GM18498 (cell line): ENCODE measurements around the gene SETD9.
A peak's percentile ranks its signal among the peaks of the same experiment; 100 is the strongest.

Experiments used
- ATAC-seq: cut with Tn5 transposase; IDR thresholded peaks from one replicate; pipeline ENCODE4 v1.9.1; 2021; ENCODE audit warnings: mild to moderate bottlenecking, moderate library complexity; ENCODE audit not compliant: unreplicated experiment

SETD9 gene

DNA sequence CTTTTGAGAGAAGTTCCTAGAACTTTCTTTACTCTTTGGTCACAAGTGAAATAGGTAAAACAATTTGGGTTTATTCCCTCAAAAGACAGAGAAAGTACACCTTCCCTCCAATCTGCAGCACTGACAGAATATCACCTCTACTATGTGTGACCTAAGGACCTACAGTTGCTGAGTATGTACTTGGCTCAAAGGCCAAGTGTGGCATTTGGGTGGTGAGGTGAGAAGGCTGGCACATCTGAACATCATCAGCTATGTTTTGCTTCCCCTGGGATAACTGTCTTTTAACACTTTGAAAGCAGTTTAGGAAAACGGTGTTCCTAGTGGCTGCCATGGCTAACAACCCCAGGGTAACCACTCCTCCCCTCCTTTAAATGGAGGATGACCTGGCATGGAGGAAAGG, 24.9 kb downstream of the SETD9 start:
- ATAC-seq = no peak

DNA sequence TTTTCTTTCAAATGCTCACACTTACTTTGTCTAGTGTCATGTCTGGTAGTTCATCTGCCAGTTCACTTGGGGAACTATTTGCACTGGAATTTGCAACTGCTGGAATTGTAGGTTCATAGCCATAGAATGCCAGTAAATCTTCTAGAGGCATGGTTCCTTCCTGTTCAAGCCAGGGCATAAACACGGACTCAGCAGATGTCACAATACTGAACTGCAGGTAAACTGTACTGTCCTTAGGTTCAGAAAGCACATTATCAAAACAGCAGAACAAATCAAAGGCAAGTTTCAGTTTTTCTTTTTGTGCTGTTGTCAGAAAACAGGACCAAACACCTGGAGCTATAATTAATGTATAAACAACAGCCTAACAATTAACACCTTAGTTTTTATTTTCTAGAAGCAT, 29.5 kb downstream of the SETD9 start:
- ATAC-seq = no peak

DNA sequence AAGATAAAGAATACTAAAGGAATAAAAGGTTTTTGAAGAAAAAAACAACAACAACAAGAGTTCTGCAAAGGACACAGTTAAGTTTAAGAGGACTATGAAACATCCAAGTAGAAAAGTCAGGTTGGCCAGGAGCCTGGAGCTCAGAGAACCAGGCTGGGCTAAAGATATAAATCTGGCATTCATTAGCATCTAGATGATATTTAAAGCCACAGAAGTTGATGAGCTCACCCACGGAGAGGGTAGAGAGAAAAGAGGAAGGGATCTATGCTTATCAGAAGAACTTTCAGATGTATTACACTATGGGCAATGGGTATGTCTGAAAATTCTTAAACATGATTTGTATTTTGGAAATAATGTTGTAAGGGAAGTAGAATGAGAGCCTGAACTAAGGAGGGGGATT, 32.6 kb downstream of the SETD9 start:
- ATAC-seq = no peak

DNA sequence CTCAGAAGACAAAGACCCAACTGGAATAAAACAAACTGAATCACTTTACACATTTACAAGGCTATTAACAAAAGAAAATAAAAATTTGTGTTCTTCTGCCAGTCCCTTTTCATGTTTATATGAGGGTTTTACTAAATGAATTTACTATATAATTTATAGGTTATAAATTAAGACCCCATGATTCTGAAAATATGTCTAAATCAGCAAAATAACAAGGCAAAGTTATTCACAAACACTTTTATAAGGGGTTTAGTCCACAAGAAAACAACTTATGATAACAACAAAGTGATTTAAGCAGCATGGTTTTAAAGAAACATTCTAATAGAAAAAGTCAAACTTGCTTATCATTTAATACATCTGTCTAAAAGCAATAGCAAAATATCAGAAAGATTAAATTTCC, 37.7 kb downstream of the SETD9 start:
- ATAC-seq = no peak

DNA sequence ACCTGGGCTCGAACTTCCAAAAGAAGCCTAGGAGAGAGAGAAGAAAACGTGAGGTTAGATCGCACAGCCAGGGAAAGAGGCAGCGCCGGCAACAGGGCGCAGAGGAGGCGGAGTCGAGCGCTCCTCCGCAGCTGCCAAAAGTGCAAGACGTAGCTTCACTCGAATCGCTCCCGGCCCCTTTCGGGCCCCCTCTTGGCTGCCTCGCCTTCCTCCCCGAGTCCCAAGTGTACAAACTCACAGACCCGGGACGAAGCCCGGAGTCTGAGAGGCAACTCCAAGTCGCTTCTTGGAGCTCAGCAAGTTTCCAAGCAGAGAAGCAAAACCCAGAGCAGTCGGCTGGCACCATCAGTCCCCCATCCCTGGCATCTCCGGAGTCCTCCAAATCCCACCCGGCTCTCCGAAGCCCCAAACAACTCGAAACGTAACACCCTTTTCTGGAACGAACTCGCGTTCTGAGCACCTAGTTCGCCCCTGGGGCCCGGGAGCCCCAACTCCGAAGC, 41.3 kb downstream of the SETD9 start:
- ATAC-seq = peak; percentile 49

DNA sequence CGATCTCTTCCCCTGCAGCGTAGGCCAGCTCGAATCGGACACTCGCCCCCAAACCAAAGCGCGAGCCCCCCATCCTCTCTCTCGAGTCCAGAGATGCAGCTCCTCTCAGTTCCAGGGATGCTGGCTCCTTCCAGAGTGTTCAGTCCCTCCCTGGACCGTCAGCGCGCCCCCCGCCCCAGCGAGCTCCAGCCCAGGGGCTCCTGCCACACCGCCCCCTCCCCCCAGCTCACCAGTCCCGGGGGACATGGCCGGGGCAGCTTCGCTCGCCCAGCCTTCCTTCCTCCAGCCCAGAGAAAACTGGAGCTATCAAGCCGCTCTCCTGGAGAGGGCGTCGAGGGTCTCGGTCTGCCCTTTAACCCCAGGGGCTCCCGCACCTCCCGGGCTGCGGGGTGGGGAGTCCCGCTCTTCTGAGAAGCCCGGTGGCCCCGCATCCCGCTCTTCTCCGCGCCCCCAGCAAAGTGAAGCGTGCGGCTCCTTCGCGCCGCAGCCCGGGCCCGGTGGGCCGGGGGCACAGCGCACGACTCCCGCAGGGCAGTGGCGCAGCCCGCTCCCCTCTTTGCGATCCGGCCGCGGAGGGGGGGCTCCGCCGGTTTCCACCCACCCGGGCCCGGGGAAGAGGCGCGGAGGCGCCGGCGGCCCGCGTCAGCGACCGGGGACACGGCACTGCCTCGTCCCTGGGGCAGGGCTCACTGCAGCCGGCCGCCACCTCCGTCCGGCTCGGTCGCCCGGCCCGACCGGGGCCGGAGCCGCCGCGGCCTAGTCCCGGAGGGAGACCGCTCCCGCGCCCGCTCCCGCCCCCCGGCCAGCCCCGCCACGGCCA, 41.9 kb downstream of the SETD9 start:
- peak; percentile 60 for ATAC-seq

DNA sequence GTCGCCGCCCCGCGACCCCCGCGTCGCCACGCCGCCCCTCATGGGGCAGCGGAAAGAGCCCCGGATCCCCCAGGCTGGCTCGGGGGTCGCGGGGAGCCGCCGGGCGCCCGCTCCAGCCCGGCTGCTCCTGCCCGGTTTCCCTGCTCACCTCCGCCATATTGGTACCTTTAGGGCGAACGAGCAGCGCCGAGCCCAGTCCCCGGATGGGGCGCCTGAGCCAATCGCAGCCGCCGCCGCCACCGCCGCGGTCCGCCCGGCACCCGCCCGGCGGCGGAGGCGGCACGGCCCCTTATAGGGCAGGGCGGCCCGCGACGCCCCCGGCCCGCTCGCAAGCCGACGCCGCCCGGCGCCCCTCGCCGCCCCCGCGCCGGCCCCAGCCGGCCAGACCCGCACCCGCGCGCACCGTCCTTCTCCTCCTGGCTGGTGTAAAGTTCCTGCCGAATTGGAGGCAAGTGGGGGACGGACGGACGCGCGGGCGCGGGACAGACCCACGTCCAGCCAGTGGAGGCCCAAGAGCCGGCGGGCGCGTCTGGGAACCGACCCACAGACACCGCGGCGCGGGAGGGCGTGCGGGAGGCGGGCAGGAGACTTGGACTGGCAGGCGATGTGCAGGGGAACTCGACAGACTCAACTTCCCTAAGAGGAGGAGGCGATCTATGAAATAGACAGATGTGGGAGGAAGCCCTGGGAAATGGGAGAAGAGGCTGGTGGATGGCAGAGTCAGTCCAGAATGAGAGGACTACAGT, 42.7 kb downstream of the SETD9 start, which contains the start of gene MIER3:
Gene MIER3, minus strand, starts transcription at position 178 of the 746 bp plus-strand sequence. Its CDS starts 21 bp downstream, at position 157.
- peak; percentile 93 for ATAC-seq

DNA sequence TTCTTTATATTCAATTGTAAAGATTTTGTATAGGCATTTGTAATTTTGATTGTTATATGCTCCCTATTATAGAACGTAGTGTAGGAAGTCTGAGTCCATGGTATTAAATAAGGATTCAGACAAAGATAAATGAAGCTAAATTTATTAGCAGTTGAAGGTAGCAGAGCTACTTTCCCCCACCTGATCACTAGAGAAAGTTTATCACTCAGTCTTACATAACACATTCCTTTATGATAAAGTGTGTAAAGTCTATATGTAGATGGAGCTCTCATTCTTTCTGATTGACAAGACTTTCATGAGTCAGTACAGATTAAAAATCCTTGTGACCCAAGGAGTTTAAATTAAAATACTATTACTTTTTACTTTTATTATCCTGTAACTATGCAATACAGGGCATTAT, 44.9 kb downstream of the SETD9 start:
- no peak for ATAC-seq

DNA sequence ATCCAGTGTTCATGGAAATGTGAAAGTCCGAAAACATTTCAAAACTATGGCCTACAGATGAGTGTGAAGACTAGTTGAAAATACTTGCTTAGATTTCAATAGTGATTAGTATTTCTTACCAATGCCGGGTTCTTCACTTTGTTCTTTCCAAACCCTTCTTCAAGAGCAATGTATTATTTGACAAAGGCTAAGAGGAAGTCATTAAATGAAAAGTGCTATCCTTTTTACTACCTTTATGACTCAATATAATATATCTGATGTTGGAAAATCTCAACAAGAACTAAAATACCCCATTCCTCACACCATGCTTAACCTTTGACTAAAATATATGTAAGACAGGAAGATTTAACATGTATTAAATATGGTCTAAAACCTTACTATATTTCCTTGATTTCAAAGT, 49.2 kb downstream of the SETD9 start:
- ATAC-seq = no peak

DNA sequence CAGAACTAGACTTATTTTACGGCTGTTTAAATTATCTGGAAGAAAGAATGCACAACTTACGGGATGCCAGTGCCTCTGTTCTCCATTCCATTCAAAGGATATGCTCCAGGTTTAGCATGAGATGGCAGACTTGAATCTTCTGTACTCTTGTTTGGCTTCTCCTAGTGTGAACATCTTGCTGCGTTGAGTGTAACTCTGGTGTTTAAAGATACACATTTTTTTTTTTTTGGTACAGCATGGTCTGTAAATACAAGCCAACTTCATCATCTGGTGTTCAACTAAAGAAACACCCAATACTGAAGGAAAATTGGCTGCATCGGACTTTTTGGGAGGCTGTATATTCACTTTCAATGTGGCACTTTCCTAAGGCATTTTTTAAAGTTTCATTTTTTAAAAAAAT, 49.9 kb downstream of the SETD9 start:
- ATAC-seq = no peak

DNA sequence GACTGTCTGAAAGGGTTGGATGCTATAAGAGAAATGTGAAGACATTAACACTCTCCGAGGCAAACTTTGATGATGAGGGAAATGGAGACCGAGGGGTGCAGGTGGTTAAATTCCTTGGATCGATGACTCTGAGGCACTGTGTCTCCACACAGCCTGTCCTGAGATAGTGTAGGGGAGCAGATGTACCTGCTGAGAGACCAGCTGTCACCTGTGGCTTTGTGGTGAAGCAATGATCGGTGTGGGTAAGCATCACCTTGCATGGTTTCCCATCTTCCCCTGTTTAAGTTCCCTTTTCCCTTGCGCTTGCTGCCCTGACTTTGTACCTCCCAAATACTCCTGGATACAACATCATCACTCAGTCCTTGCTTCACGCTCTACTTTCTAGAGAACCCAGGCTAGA, 52.4 kb downstream of the SETD9 start:
- no peak for ATAC-seq

DNA sequence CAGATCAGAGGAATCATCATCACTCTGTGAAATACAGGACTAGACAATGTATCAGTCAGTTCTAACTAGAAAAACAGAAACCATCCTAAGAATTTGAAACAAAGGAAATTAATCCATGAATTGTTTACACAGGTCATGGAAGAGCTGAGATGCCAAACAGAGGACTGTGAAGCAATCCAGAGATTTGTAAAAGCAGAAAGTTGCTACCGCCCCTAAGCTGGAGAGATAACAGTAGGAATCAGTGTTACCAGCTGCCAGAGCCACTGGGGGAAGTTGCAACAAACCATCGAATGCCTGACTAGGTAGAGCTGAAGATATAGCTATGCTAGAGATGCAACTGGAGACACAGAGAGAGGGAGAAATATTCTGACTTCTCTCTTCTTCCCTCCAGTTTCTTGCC, 52.9 kb downstream of the SETD9 start:
- no peak for ATAC-seq

DNA sequence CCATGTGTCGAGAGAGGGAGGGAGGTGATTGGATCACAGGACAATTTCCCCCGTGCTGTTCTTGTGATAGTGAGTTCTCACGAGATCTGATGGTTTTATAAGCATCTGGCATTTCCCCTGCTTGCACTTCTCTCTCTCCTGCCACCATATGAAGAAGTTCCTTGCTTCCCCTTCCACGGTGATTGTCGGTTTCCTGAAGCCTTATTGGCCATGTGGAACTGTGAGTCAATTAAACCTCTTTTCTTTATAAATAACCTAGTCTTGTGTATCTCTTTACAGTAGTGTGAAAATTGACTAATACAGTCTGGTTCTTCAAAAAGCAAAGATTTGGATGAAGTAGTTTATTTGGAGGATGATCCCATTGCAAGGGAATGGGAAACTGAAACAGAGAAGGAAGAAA, 53.9 kb downstream of the SETD9 start:
- ATAC-seq = no peak

DNA sequence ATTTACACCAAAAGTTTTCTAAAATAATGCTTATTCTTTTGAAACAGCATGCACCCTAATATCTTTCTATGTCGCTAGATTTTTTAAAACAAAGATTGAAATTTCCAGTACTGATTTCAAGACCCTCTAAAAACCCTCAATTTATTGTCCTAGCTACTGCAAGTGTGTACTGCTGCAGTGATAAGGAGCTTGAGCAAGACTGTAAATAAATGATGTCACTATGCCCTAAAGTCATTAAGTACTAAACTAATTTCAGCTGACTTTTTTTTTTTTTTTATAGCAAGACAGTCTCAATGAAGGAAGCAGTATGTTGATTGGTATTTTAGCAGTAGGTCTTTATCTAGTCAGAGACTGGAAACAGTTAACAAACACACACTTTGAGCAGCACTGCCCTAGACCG, 54.8 kb downstream of the SETD9 start:
- no peak for ATAC-seq
